ENCODE data around the gene STX17.

The STX17 gene

GRCh38 chr9:99911600-99911999, 5.1 kb downstream of the STX17 start:
- no peak for DNase-seq

GRCh38 chr9:99916650-99917049, 10.2 kb downstream of the STX17 start:
- DNase-seq = no peak

- no peak for DNase-seq
Observed at GRCh38 chr9:99918134-99918533, 11.7 kb downstream of the STX17 start.

- DNase-seq = no peak
Observed at GRCh38 chr9:99919930-99920329, 13.5 kb downstream of the STX17 start.

- DNase-seq = no peak
Observed at GRCh38 chr9:99921875-99922710, 15.6 kb downstream of the STX17 start.

GRCh38 chr9:99922711-99923030, 16.2 kb downstream of the STX17 start:
- no peak for DNase-seq

- no peak for DNase-seq
Observed at GRCh38 chr9:99925541-99925940, 19.1 kb downstream of the STX17 start.

GRCh38 chr9:99929652-99930051, 23.2 kb downstream of the STX17 start:
- no peak for DNase-seq

- no peak for DNase-seq
Observed at GRCh38 chr9:99931155-99931840, 24.8 kb downstream of the STX17 start.

GRCh38 chr9:99936947-99937587, 30.6 kb downstream of the STX17 start:
- no peak for DNase-seq

- no peak for DNase-seq
Observed at GRCh38 chr9:99947395-99947794, 40.9 kb downstream of the STX17 start.

GRCh38 chr9:99948482-99948881, 42.0 kb downstream of the STX17 start:
- no peak for DNase-seq

- no peak for DNase-seq
Observed at GRCh38 chr9:99948896-99949295, 42.4 kb downstream of the STX17 start.

GRCh38 chr9:99953861-99954507, 47.5 kb downstream of the STX17 start:
- DNase-seq = no peak

- DNase-seq = no peak
Observed at GRCh38 chr9:99954819-99955218, 48.4 kb downstream of the STX17 start.

GRCh38 chr9:99955606-99956005, 49.2 kb downstream of the STX17 start:
- DNase-seq = no peak

GRCh38 chr9:99962680-99963261, 56.3 kb downstream of the STX17 start:
- DNase-seq = no peak

- DNase-seq = no peak
Observed at GRCh38 chr9:99964336-99964735, 57.9 kb downstream of the STX17 start.

GRCh38 chr9:99966001-99966400, 59.5 kb downstream of the STX17 start:
- no peak for DNase-seq

- DNase-seq = no peak
Observed at GRCh38 chr9:99966716-99967115, 60.3 kb downstream of the STX17 start.

GRCh38 chr9:99967457-99967856, 61.0 kb downstream of the STX17 start:
- no peak for DNase-seq

GRCh38 chr9:99970481-99970880, 64.0 kb downstream of the STX17 start:
- DNase-seq = no peak

- no peak for DNase-seq
Observed at GRCh38 chr9:99971410-99971809, 65.0 kb downstream of the STX17 start.
